ENCODE data around the gene CYS1.

The CYS1 gene

GRCh38 chr2:10071176-10071575 lies 9.0 kb downstream of the CYS1 start:
- no peak for DNase-seq

GRCh38 chr2:10067881-10068280 lies 12.3 kb downstream of the CYS1 start:
- no peak for DNase-seq

- no peak for DNase-seq
These were observed 12.9 kb downstream of the CYS1 start for GRCh38 chr2:10067330-10067729.

GRCh38 chr2:10065773-10066055 lies 14.5 kb downstream of the CYS1 start:
- DNase-seq, result no peak

GRCh38 chr2:10064932-10065772 lies 15.1 kb downstream of the CYS1 start:
- no peak for DNase-seq

GRCh38 chr2:10063566-10063965 lies 16.6 kb downstream of the CYS1 start:
- DNase-seq, result no peak

GRCh38 chr2:10062931-10063365 lies 17.3 kb downstream of the CYS1 start:
- DNase-seq, result no peak

- no peak for DNase-seq
These were observed 18.8 kb downstream of the CYS1 start for GRCh38 chr2:10061221-10061925.

- no peak for DNase-seq
These were observed 20.5 kb downstream of the CYS1 start for GRCh38 chr2:10059552-10060335.

- no peak for DNase-seq
These were observed 21.2 kb downstream of the CYS1 start for GRCh38 chr2:10059016-10059351.

- no peak for DNase-seq
These were observed 21.8 kb downstream of the CYS1 start for GRCh38 chr2:10058251-10059015.

GRCh38 chr2:10057231-10058107 lies 22.7 kb downstream of the CYS1 start:
- DNase-seq, result no peak

GRCh38 chr2:10056439-10056838 lies 23.8 kb downstream of the CYS1 start:
- DNase-seq, result no peak

- no peak for DNase-seq
These were observed 25.2 kb downstream of the CYS1 start for GRCh38 chr2:10054976-10055375.

GRCh38 chr2:10054424-10054823 lies 25.8 kb downstream of the CYS1 start:
- no peak for DNase-seq

GRCh38 chr2:10053351-10053750 lies 26.9 kb downstream of the CYS1 start:
- no peak for DNase-seq

GRCh38 chr2:10052216-10052615 lies 28.0 kb downstream of the CYS1 start:
- no peak for DNase-seq

- DNase-seq, result no peak
These were observed 31.6 kb downstream of the CYS1 start for GRCh38 chr2:10048501-10049171.

GRCh38 chr2:10047616-10048500 lies 32.4 kb downstream of the CYS1 start:
- no peak for DNase-seq

- no peak for DNase-seq
These were observed 33.3 kb downstream of the CYS1 start for GRCh38 chr2:10046931-10047330.
